Cardiac fibroblast (primary cell): ENCODE results near the gene KHSRP.

ENCODE experiments used
- DNase-seq, 2 donors: peaks; one replicate each; pipeline versions ENCODE4 v3.0.0 to v3.0.0-alpha.2; 2010; ENCODE audit warnings: low read depth in 2 of 2
- H3K4me3 ChIP-seq, 2 donors: replicated peaks in 1 of 2; 1 replicate in 1 of 2; 2 replicates in 1 of 2; pipeline ENCODE4 v1.5.1; 2011; ENCODE audit warnings: low read depth in 2 of 2, low read length in 2 of 2, mild to moderate bottlenecking in 2 of 2, moderate library complexity in 1 of 2
- TF ChIP-seq, protein P1 (sequence below): IDR thresholded peaks from one replicate; pipeline ENCODE4 v1.5.1; 2011; ENCODE audit warnings: low read depth, mild to moderate bottlenecking, low read length, inconsistent platforms

The KHSRP gene

DNA sequence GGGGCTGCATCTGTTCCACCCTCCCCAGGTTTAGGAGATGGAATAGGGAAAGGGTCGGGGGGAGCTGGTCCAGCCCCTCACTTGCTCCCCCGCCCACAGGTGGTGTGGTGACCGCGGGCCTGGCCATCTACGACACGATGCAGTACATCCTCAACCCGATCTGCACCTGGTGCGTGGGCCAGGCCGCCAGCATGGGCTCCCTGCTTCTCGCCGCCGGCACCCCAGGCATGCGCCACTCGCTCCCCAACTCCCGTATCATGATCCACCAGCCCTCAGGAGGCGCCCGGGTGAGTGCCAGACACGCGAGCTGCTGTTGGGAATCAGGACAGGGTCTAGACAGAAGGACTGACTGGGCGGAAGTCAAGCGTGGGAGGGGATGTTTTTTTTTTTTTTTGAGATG, 60.3 kb downstream of the KHSRP start:
- no peak overlapping the region for H3K4me3 ChIP-seq
- DNase-seq: no peak
- TF ChIP-seq, protein P1, sequence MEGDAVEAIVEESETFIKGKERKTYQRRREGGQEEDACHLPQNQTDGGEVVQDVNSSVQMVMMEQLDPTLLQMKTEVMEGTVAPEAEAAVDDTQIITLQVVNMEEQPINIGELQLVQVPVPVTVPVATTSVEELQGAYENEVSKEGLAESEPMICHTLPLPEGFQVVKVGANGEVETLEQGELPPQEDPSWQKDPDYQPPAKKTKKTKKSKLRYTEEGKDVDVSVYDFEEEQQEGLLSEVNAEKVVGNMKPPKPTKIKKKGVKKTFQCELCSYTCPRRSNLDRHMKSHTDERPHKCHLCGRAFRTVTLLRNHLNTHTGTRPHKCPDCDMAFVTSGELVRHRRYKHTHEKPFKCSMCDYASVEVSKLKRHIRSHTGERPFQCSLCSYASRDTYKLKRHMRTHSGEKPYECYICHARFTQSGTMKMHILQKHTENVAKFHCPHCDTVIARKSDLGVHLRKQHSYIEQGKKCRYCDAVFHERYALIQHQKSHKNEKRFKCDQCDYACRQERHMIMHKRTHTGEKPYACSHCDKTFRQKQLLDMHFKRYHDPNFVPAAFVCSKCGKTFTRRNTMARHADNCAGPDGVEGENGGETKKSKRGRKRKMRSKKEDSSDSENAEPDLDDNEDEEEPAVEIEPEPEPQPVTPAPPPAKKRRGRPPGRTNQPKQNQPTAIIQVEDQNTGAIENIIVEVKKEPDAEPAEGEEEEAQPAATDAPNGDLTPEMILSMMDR: no peak
